Head of caudate nucleus (tissue), 42 donors: ENCODE measurements around the gene ZMPSTE24.

Source experiments
- DNase-seq, 42 donors: peaks; one replicate each; pipeline versions ENCODE4 v3.0.0 to v3.0.0-alpha.2; 2020 to 2021; ENCODE audit warnings: mixed read lengths in 7 of 42
- intact Hi-C: fragments of 100-400 bp; cut with DNase I; formaldehyde crosslinking; loops from one replicate; pipeline ENCODE4 v1.15.0; 2022

The ZMPSTE24 gene

GRCh38 chr1:40301066-40301465, 43.0 kb downstream of the ZMPSTE24 start:
- DNase-seq = no peak
- intact Hi-C loops = no loop called here

DNA sequence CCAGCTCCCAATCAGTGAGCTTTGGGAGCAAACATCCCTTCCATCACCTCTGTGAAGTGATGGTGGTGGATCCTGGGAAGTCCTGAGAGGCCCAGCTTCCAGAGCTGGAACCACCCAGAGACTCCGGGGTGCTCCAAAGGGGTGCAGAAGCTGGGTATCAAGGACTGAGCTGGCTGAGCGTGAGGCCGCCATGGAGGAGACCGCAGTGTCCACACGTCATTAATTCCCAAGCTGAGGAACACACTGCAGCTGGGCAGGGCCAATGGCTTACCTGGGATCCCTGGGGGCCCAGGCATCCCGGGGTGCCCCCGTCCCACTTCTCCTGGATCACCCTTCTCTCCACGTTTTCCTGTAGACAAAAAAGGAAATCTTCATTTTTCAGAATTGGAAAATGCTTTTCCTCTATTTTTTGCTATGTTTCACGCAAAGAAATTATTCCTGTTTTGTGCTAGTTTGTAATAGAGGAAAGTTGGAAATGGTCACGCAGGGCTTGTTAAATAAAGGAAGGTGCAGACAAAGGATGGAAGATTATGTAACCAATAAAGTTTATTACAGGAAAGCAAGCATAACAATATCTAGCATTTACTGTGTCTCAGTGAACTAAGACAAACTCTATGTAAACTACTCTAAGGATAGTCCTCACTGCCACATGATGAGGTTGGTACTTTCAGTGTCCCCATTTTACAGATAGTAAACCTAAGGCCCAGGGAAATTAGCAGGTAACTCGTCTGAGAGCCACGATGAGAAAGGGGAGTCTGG, 43.7 kb downstream of the ZMPSTE24 start:
- no peak for DNase-seq
- intact Hi-C loops = no loop called here

GRCh38 chr1:40302475-40302874, 44.4 kb downstream of the ZMPSTE24 start:
- DNase-seq = no peak

GRCh38 chr1:40303051-40303771, 45.2 kb downstream of the ZMPSTE24 start:
- DNase-seq = no peak
- intact Hi-C loops = no loop called here

More at GRCh38 chr1:40302475-40302874, 44.4 kb downstream of the ZMPSTE24 start:
- intact Hi-C loops = no loop called here

DNA sequence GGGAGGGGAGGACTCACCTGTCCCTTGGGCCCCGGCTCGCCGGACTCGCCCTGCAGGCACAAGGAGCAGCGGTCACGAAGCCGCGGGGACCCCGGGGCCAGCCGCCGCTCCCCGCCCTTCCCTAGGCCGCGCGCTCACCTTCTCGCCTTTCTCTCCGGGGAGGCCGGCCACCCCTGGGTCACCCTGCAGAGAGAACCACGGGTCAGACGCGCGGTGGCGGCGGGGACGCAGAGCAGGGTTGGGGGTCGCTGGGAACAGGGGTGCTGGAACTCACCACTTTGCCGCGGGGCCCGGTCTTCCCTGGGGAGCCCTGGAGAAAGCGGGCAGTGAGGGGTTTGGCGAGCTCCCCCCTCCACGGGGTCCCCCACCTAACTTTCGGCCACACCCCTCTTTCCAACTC, 45.8 kb downstream of the ZMPSTE24 start:
- DNase-seq = peak in 1 of 42 donors; percentile 25
- intact Hi-C loops = no loop called here

DNA sequence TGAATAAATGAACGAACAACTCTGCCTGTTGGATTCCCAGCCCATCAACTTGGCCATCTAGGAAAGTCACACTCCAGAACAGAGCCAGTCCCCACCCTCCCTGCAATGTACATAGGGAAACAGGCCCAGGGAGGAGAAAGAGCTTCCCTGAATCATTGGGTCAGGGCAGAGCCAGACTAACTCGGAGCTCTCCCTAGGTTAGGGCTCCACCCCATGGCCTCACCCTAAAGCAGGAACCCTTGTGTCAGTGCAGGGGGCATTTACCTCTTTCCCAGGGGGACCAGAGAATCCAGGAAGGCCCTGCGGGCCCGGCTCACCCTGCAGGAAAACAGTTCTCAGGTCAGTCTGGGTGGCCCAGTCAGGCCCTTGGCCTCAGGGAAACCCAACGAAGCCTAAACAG, 47.4 kb downstream of the ZMPSTE24 start:
- intact Hi-C loops = no loop called here
- DNase-seq = no peak

DNA sequence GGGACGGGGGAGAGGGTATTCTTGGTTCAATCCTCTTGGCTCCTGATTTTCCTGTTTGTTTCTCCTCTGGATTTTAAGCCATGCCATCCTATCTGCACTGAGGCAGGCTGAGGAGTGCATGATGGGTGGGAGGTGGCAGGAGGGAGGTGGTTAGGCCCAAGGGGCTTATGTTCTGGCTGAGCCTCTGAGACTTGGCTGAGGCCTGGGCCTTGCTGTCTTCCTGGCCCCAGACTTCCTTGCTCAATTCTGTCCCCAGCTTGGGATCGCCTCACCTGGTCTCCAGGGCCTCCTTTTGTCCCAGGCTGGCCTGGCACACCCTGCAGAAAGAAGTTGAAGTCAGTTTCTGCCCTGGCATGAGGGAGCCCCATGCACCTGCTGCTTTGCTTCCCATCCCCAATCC, 47.8 kb downstream of the ZMPSTE24 start:
- no peak for DNase-seq
- intact Hi-C loops = no loop called here

DNA sequence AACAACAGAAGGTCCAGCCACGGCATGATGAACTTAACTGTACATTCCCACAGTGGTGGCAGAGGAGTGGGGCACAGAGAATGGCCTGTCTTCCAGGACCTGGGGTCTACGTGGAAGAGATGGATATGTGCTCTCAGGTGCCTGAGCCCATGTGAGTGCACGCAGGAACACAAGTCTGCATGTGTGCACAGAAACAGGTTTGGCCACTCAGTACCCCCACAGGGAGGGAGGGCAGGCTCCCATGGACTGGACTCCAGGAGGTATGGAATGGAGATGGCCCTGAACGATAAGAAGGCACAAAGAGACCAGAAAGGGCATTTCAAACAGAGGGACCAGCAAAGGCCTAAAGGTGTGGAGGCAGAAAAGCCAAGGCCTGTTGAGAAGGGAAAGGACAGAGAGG, 48.3 kb downstream of the ZMPSTE24 start:
- intact Hi-C loops = no loop called here
- DNase-seq = no peak

DNA sequence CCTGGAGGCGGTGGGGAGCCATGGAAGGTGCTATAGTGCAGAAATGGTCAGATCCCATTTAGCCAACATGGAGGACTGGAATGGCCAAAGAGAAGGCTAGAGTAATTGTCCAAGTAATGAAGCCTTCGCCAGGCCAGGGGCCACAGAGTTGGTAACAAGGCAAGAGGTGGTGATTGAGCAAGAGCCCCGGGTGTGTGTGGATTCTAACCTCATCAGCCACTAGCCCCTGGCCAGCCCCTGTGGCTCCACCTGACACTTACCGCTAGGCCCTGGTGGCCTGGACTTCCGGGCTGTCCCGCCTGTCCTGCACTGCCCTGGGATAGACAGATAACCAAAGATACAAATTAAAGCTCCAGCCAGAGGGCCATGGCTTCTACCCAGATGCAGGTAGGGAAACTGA, 49.1 kb downstream of the ZMPSTE24 start:
- no peak for DNase-seq
- intact Hi-C loops = no loop called here

GRCh38 chr1:40308036-40308727, 50.1 kb downstream of the ZMPSTE24 start:
- peak in 41 of 42 donors; percentile 44 to 89 (median 74) for DNase-seq
- intact Hi-C loops = no loop called here

DNA sequence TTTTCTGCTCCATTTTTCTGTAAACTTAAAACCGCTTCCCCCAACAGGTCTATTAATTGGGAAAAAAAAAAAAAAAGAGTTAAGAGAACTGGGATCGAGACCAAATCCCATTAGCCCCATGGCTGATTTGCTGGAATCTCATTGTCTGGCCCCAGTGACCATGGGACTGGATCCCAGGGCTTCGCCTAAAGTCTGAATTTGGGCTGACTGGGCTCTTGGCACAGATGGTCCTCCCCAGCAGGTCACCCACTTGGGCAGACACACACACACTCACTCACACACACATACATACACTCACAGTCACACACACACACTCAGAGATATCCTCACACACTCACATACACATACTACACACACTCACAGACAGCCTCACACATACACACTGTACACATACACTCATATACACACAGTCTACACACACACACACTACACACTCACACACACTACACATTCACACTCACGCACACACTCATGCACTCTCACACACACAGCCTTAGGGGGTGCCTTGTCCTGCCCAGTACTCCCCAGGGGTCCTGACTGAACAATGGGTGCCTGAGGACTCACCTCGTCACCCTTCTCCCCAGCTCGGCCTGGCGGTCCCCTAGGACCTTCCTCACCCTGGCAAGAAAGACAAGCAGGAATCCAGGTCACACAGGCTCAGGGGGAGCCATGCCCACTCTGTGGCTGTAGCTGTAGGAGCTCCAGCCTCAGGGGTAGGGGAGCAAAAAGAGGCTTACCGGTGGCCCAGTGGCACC, 51.5 kb downstream of the ZMPSTE24 start:
- intact Hi-C loops = loop anchor here (10.0 kb wide), 1 partner anchor 85 kb away; no protein-coding TSS in a partner anchor

GRCh38 chr1:40310129-40310461, 52.1 kb downstream of the ZMPSTE24 start:
- no peak for DNase-seq
- intact Hi-C loops = loop anchor here (10.0 kb wide), 1 partner anchor 85 kb away; no protein-coding TSS in a partner anchor

More for the DNA sequence above, 51.5 kb downstream of the ZMPSTE24 start:
- DNase-seq = peak in 22 of 42 donors; percentile 18 to 76 (median 50)

DNA sequence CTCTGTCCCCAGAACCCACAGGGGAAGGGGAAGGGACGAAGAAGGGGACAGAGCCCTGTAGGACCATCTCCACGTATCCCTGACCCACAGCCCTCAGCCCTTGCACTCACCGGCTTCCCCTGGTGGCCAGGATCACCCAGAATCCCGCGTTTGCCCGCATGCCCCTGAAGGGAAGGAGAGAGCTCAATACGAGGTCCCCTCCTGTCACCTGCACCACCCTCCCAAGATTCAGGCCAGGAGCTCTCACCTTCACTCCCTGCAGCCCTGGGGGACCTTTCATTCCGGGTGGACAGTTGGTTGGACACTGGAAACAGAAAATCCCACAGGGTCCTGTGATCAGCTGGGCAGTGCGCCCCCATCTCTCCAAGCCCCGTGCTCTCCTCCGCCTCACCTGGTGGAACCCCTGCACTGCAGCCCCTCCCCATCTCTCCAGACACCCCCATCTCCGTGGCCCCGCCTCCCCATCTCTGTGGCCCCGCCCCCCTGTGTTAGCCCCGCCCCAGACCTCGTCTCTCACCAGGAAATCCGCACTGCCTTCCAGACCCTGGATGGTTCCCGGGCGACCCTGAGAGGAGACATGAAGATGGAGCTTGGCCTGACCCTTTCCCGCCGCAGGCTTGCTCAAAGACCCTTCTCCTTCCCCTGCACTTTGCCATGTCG, 53.1 kb downstream of the ZMPSTE24 start:
- intact Hi-C loops = loop anchor here (10.0 kb wide), 1 partner anchor 84 kb away; no protein-coding TSS in a partner anchor
- DNase-seq = no peak

DNA sequence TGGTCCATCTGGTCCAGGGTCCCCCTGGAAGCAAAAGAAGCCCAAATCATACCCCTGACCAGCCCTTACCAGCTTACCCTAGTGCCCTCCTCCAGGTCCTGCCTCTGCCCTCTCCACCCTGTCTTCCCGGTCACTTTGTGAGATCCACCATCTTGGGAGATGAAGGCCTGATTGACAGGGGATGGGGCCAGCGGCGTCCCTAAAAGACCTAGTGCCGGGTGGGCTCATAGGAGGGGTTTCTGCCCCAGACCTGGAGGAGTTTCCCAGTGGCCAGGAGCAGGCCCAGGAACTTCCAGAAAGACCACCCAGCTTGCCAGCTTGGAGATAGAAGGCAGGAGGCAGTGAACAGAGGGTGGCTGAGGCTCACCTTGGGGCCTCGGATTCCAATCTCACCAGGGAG, 53.7 kb downstream of the ZMPSTE24 start:
- intact Hi-C loops = loop anchor here (10.0 kb wide), 1 partner anchor 83 kb away; no protein-coding TSS in a partner anchor
- no peak for DNase-seq

GRCh38 chr1:40312238-40313205, 54.5 kb downstream of the ZMPSTE24 start:
- peak in 18 of 42 donors; percentile 14 to 57 (median 39) for DNase-seq
- intact Hi-C loops = loop anchor here (10.0 kb wide), 1 partner anchor 82 kb away; no protein-coding TSS in a partner anchor

DNA sequence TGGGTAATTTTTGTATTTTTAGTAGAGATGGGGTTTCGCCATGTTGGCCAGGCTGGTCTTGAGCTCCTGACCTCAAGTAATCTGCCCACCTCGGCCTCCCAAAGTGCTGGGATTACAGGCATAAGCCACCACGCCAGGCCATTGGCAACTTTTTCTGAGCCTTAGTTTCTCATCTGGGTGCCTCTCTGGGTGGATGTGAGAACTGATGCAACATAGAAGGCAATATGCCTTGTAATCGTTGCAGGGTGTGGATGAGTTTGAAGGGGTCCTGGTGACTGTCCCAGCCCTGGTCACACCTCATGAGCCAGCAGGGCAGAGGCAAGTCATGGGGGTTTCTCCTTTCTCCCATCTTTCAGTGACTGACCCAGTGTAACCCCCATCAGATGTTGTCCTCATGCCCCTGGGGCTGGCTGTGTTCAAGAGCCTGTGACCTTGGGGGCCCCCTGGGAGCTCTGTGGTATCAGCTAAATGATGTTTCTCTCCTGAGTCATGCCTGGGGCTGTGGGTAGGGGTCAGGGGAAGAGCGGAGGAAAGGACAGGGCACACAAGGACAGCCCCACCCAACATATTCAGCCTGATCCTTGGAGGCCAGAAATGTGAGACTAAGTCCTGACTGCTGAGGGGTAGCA, 55.4 kb downstream of the ZMPSTE24 start:
- intact Hi-C loops = loop anchor here (10.0 kb wide), 1 partner anchor 81 kb away; no protein-coding TSS in a partner anchor
- DNase-seq = no peak
